GM13976 (cell line): ENCODE data around the gene TBX2.
"Not testable (repeated sequence)": the region's sequence is repeated elsewhere in the genome, so short reads cannot be mapped to it uniquely, and the experiment has no call there.

Experiments used
- DNase-seq: peaks from one replicate; pipeline ENCODE4 v3.0.0; 2012; ENCODE audit warnings: low spot score
- CTCF ChIP-seq: IDR thresholded peaks from 2 replicates; pipeline ENCODE4 v1.5.1; 2012; ENCODE audit warnings: borderline replicate concordance, mild to moderate bottlenecking; ENCODE audit not compliant: insufficient read depth; ENCODE audit errors: extremely low read depth, missing control alignments, control extremely low read depth
- in situ Hi-C: fragments of 300-500 bp; cut with MboI; formaldehyde crosslinking; loops from one replicate; pipeline ENCODE4 v1.12.0; 2022; ENCODE audit warnings: low sequenced_read_pairs, mixed read lengths, inconsistent platforms; ENCODE audit not compliant: unreplicated experiment

TBX2 gene

GRCh38 chr17:61399131-61400065, at the start of gene TBX2:
Gene TBX2 (plus strand): TSS chr17:61399843. CDS start chr17:61400177, 334 bp downstream.
- in situ Hi-C loops = loop anchor here (25.0 kb wide), 1 partner anchor 438 kb away; no protein-coding TSS in a partner anchor
- no peak for DNase-seq
- TF ChIP-seq CTCF = no peak

DNA sequence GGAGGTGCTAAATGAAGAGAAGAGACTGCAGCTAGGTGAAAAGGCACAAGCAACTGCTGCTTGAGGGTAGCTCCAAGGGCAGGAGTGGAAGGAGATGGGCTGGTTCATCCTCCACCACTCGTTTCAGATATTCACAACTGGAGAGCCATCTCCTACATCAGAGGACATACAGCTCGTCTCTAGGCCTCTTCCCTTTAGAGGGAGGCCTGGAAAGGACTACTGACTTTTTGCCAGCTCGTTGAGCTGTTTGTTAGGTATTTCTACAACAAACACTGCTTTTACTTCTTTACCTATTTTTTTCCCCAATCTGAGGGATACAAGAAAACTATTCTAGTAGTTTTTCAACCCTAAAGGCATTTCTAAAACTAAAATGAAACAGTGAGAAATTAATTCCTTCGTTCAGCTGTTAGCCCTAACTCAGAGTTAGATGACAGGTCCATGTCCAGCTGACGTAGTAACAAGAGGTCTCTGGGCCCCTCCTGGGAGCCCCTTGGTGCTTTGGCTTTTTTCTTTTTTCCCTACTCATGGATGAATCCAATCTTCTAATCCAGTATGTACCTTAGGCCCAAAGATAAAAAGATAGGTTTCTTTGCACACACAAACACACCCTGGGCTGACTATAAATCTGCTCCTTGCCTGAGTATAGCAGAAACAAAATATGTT, 47.8 kb upstream of the TBX2 start:
- no peak for TF ChIP-seq CTCF
- in situ Hi-C loops = loop anchor here (25.0 kb wide), 1 partner anchor 340 kb away; no protein-coding TSS in a partner anchor
- DNase-seq = no peak

GRCh38 chr17:61352408-61352770, 47.3 kb upstream of the TBX2 start:
- DNase-seq = no peak
- in situ Hi-C loops = loop anchor here (25.0 kb wide), 1 partner anchor 340 kb away; no protein-coding TSS in a partner anchor
- no peak for TF ChIP-seq CTCF

DNA sequence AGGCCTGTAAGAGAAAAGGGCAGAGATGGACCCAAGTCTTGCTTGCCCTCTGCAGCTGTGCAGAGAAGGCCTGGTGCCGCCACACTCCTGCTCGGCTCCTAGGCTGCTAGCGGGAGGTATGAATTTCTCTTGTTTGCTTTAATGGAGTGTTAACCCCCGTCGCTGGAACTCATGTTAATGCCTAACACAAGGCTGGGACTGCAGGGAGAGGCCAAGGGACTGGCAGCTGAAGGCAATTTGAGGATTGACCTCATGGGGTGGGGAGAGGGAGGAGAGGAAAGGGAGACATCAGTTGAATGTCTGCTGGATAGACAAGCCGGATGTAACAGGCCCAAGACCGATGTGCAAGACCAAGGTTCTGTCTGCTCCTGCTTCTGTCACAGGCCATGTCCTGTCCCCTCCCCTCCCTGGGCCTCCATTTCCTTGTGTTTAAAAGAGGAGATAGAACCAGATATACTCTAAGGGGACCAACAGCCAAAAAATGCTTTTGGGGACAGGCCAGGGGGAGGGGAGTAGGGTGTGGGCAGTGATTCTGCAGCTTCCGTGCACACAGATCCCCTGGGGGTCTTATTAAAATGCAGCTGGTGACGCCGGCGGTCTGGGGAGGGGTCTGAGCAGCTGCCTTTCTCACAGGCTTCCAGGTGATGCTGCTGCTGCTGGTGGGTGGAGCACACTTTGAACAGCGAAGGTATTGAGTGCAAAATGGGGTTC, 46.7 kb upstream of the TBX2 start:
- in situ Hi-C loops = loop anchor here (25.0 kb wide), 1 partner anchor 341 kb away; no protein-coding TSS in a partner anchor
- DNase-seq = no peak
- no peak for TF ChIP-seq CTCF

- no peak for TF ChIP-seq CTCF
- in situ Hi-C loops = loop anchor here (25.0 kb wide), 1 partner anchor 341 kb away; no protein-coding TSS in a partner anchor
These were observed 46.0 kb upstream of the TBX2 start for GRCh38 chr17:61353615-61354014.

DNA sequence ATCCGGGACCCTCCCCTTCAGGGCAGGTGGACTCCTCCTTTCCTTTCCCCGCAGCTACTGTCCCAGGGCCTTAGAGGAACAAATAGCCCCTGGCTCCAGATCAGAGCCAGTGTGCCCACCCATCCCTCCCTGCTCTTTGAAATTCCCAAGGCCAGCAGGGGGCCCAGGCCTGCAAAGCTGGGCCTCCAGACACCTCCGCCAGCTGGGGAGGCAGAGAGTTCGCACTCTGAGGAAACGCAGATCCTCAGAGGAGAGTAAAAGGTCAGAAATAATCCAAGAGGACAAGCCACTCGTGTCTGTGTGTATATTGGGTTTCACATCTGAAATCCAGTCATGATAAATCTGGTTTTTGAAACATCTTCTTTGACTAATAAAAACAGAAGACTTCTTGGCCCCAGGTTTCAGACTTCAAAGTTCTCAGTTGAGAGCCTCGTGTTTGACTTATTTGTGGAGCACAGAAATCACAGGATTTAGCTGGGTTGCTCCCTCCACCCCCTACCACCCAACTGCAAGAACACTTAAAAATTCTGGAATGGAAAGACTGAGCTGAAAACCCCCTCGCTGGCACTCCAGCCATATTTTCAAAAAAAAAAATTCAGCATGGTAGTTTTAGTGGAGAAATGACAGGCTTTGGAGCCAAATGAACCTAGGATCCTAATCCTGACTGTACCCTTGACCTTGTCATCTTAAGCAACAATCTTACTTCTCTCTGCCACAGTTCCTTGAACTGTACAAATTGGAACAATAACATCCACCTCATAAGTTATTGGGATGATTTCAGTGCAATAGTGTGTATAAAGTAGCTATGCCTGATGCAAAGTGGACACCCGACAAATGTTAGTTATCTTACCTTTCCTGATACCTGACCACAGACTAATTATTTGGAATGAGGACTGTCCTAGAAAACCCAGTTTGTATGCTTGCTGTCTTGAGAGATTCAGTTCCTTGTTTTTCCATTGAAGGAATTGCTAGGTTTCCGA, 44.5 kb upstream of the TBX2 start:
- TF ChIP-seq CTCF = no peak
- in situ Hi-C loops = loop anchor here (25.0 kb wide), 1 partner anchor 343 kb away; no protein-coding TSS in a partner anchor
- no peak for DNase-seq

More at GRCh38 chr17:61353615-61354014, 46.0 kb upstream of the TBX2 start:
- DNase-seq = no peak

DNA sequence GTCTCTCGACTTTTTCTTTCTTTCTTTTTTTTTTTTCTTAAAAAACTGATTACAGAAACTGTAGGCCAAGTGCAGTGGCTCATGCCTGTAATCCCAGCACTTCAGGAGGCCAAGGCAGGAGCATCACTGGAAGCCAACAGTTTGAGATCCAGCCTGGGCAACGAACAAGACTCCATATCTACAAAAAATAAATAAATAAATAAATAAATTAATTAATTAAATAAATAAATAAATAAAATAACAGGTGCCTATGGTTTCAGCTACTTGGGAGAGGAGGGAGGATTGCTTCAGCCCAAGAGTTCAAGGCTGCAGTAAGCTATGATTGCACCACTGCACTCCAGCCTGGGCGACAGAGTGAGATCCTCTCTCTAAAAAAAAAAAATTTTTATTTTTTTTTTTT, 42.6 kb upstream of the TBX2 start:
- in situ Hi-C loops = loop anchor here (25.0 kb wide), 1 partner anchor 345 kb away; no protein-coding TSS in a partner anchor
- not testable (repeated sequence) for DNase-seq

DNA sequence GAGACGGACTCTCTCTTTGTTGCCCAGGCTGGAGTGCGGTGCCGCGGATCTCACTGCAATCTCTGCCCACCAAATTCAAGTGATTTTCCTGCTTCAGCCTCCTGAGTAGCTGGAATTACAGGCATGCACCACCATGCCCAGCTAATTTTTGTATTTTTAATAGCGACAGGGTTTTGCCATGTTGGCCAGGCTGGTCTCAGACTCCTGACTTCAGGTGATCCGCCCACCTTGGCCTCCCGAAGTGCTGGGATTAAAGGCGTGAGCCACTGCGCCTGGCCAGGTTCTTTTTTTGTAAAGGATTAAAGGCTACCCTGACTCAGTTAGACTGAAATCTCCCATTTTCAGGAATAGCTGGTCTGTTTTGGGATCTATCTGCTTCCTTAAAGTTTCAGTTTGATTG, 40.1 kb upstream of the TBX2 start:
- DNase-seq = not testable (repeated sequence)
- in situ Hi-C loops = loop anchor here (25.0 kb wide), 1 partner anchor 347 kb away; no protein-coding TSS in a partner anchor
